ENCODE data around the gene FOXK2.

DNA sequence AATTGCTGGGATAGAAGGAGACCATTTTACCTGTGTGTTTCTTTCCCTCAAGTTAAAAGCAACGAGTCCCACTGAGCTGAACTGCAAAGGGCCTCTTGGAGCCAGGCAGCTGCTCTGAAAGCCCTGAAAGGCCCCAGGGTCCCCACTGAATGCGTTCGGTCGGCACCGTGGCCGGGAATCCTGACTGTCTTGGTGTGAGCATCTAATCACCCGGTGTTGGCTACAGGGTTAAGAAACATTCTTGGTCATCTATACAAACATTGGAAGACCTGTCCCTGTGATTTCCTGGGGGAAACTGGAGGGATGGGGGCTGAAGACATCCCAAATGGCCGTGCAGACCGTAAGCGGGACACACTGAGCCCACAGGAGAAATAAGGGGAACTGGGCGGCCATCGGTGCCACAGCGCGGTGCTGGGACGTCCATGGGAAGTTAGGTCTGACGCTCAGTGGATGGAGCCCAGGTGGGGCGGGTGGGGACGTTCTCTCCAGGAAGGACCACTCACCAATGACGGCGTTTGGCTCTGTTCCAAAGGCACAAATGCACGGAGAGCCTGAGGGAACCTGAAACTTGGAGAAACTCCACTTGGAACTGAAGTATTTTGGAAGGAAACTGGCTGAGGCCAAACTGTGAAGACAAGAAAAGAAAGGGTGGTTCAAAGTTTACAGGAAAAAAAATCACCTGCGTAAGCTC is 96.6 kb downstream of the FOXK2 start:
- TF ChIP-seq, protein P1, sequence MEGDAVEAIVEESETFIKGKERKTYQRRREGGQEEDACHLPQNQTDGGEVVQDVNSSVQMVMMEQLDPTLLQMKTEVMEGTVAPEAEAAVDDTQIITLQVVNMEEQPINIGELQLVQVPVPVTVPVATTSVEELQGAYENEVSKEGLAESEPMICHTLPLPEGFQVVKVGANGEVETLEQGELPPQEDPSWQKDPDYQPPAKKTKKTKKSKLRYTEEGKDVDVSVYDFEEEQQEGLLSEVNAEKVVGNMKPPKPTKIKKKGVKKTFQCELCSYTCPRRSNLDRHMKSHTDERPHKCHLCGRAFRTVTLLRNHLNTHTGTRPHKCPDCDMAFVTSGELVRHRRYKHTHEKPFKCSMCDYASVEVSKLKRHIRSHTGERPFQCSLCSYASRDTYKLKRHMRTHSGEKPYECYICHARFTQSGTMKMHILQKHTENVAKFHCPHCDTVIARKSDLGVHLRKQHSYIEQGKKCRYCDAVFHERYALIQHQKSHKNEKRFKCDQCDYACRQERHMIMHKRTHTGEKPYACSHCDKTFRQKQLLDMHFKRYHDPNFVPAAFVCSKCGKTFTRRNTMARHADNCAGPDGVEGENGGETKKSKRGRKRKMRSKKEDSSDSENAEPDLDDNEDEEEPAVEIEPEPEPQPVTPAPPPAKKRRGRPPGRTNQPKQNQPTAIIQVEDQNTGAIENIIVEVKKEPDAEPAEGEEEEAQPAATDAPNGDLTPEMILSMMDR (conservative IDR thresholded peaks at IDR 0.05; ENCODE audit: low read length), result no peak
- TF ChIP-seq EZH2phosphoT487 (IDR thresholded peaks at IDR 0.05; ENCODE audit: borderline replicate concordance, low read depth, low read length), result no peak
